ENCODE data around the gene TSPAN14.

GRCh38 chr10:80480852-80481251 lies 26.7 kb downstream of the TSPAN14 start:
- TF ChIP-seq EZH2 (IDR thresholded peaks at IDR 0.05; ENCODE audit: low read length, unreplicated experiment), result no peak
- no peak for TF ChIP-seq CTCF (conservative IDR thresholded peaks at IDR 0.05; ENCODE audit: low read depth, low read length)
- TF ChIP-seq EZH2phosphoT487 (IDR thresholded peaks at IDR 0.05; ENCODE audit: borderline replicate concordance, low read length), result no peak

Measured in PC-3 (cell line).